GM23338 (cell line): ENCODE results near the gene OLFM1. TPM values are rescaled to one million over a fixed set of nuclear protein-coding genes. Genes with fewer than 3 reads are reported as not detected.

Experiments used
- ATAC-seq: fragments of 200-7000 bp; cut with Tn5 transposase; 3 replicates; pipeline ENCODE4 v1.9.1; 2020
- DNase-seq: peaks from one replicate; pipeline ENCODE4 v3.0.0-alpha.2; 2015; ENCODE audit warnings: low spot score
- H2AFZ ChIP-seq: fragments of 200-600 bp; sonication (generic); 2 replicates; pipeline ENCODE4 v1.8.0; 2016; ENCODE audit warnings: antibody characterized with exemption, mild to moderate bottlenecking, moderate library complexity
- H3F3A ChIP-seq: fragments of 200-600 bp; sonication (generic); replicated peaks from 2 replicates; pipeline ENCODE4 v1.8.0; 2017; ENCODE audit warnings: antibody characterized with exemption, mixed run types, low read depth
- H3K27ac ChIP-seq: fragments of 200-600 bp; sonication (generic); 2 replicates; pipeline ENCODE4 v1.6.1; 2016; ENCODE audit warnings: low read depth
- H3K27me3 ChIP-seq: fragments of 200-600 bp; sonication (generic); 2 replicates; pipeline ENCODE4 v1.8.0; 2016; ENCODE audit warnings: mild to moderate bottlenecking, mixed run types, moderate library complexity; ENCODE audit not compliant: insufficient read depth
- H3K36me3 ChIP-seq: fragments of 200-600 bp; sonication (generic); 2 replicates; pipeline ENCODE4 v1.8.0; 2016; ENCODE audit warnings: mild to moderate bottlenecking; ENCODE audit not compliant: insufficient read depth
- H3K4me1 ChIP-seq: fragments of 200-600 bp; sonication (generic); 2 replicates; pipeline ENCODE4 v1.8.0; 2016; ENCODE audit warnings: mild to moderate bottlenecking, moderate library complexity; ENCODE audit not compliant: insufficient read depth
- H3K4me2 ChIP-seq: fragments of 200-600 bp; sonication (generic); 2 replicates; pipeline ENCODE4 v1.7.1; 2017; ENCODE audit warnings: mixed run types
- H3K4me3 ChIP-seq: fragments of 200-600 bp; sonication (generic); 2 replicates; pipeline ENCODE4 v1.6.1; 2016; ENCODE audit warnings: mixed run types
- H3K79me2 ChIP-seq: fragments of 200-600 bp; sonication (generic); replicated peaks from 2 replicates; pipeline ENCODE4 v1.8.0; 2017; ENCODE audit warnings: mild to moderate bottlenecking; ENCODE audit not compliant: insufficient read depth
- H3K9me2 ChIP-seq: fragments of 200-600 bp; sonication (generic); 2 replicates; pipeline ENCODE4 v1.8.0; 2017; ENCODE audit not compliant: insufficient read depth
- H4K20me1 ChIP-seq: fragments of 200-600 bp; sonication (generic); replicated peaks from 2 replicates; pipeline ENCODE4 v1.8.0; 2017; ENCODE audit warnings: mild to moderate bottlenecking; ENCODE audit not compliant: insufficient read depth
- H3K27ac Mint-ChIP-seq: 2 replicates; pipeline ENCODE4 v1.8.0; 2020; ENCODE audit warnings: inconsistent platforms, mild to moderate bottlenecking, moderate library complexity, mixed read lengths
- H3K27me3 Mint-ChIP-seq: 3 replicates; pipeline ENCODE4 v1.8.0; 2022; ENCODE audit warnings: low read depth, mild to moderate bottlenecking, moderate library complexity, mixed read lengths, inconsistent platforms; ENCODE audit not compliant: insufficient read depth, poor library complexity
- H3K36me3 Mint-ChIP-seq: 3 replicates; pipeline ENCODE4 v1.8.0; 2021; ENCODE audit warnings: low read depth, mild to moderate bottlenecking, inconsistent platforms, moderate library complexity, mixed read lengths
- H3K4me1 Mint-ChIP-seq: 3 replicates; pipeline ENCODE4 v1.8.0; 2020; ENCODE audit warnings: mild to moderate bottlenecking, inconsistent platforms, mixed read lengths
- H3K4me3 Mint-ChIP-seq: 3 replicates; pipeline ENCODE4 v1.8.0; 2021; ENCODE audit warnings: moderate library complexity, mild to moderate bottlenecking, inconsistent platforms, mixed read lengths
- H3K9me3 Mint-ChIP-seq: 3 replicates; pipeline ENCODE4 v1.8.0; 2020; ENCODE audit warnings: moderate library complexity, mild to moderate bottlenecking, inconsistent platforms, mixed read lengths
- CTCF ChIP-seq, 2 experiments: fragments of 200-600 bp in 1 of 2; sonication (generic) in 1 of 2; conservative IDR thresholded peaks; 2 replicates each; pipeline versions ENCODE4 v1.5.1 to v1.6.1; 2016 to 2017; ENCODE audit warnings: antibody characterized with exemption in 2 of 2, low read depth in 2 of 2, mild to moderate bottlenecking in 2 of 2, moderate library complexity in 1 of 2
- EZH2 ChIP-seq: fragments of 200-600 bp; sonication (generic); IDR thresholded peaks from one replicate; pipeline ENCODE4 v1.8.0; 2017; ENCODE audit warnings: antibody characterized with exemption, mild to moderate bottlenecking, low read depth; ENCODE audit not compliant: unreplicated experiment
- EZH2phosphoT487 ChIP-seq: fragments of 200-600 bp; sonication (generic); IDR thresholded peaks from one replicate; pipeline ENCODE4 v1.8.1; 2018; ENCODE audit warnings: antibody characterized with exemption; ENCODE audit not compliant: unreplicated experiment
- REST ChIP-seq: IDR thresholded peaks from one replicate; pipeline ENCODE4 v1.6.1; 2018; ENCODE audit warnings: antibody characterized with exemption; ENCODE audit not compliant: unreplicated experiment
- ZNF114 ChIP-seq: fragments of 250-450 bp; sonication (Bioruptor Pico); IDR thresholded peaks from 2 replicates; pipeline ENCODE4 v1.5.0; 2020; ENCODE audit warnings: mild to moderate bottlenecking, moderate library complexity
- polyA plus RNA-seq: library from polyadenylated mRNA; unstranded; fragments of >200 nt; fragmentation: Nextera tagmentation; extraction: Ambion mirVana; gene quantifications from 2 replicates; pipeline ENCODE4 v1.2.1, GENCODE V29; 2016
- total RNA-seq: library from RNA; depleted of rRNA; stranded (reverse); fragments of >200 nt; shearing (Covaris generic); gene quantifications from 2 replicates; pipeline ENCODE4 v1.2.3, GENCODE V29; 2014
- TF ChIP-seq, protein P1 (sequence below): IDR thresholded peaks from 2 replicates; pipeline ENCODE4 v1.6.1; 2016; ENCODE audit warnings: antibody characterized with exemption
- TF ChIP-seq, protein P2 (sequence below): fragments of 250-450 bp; sonication (Bioruptor Pico); IDR thresholded peaks from 2 replicates; pipeline ENCODE4 v1.5.0; 2020; ENCODE audit warnings: mild to moderate bottlenecking, moderate library complexity

Gene OLFM1
- total and polyA plus RNA-seq, 2 experiments from 2014 or later: 20.6 to 40.1 TPM

- DNase-seq: no peak
- TF ChIP-seq EZH2 (no peak), REST (no peak), EZH2phosphoT487 (no peak), CTCF (conservative IDR thresholded peaks at IDR 0.05; ENCODE audit: low read depth in 2 of 2) (no peak), ZNF114 (no peak)
- TF ChIP-seq, protein P1, sequence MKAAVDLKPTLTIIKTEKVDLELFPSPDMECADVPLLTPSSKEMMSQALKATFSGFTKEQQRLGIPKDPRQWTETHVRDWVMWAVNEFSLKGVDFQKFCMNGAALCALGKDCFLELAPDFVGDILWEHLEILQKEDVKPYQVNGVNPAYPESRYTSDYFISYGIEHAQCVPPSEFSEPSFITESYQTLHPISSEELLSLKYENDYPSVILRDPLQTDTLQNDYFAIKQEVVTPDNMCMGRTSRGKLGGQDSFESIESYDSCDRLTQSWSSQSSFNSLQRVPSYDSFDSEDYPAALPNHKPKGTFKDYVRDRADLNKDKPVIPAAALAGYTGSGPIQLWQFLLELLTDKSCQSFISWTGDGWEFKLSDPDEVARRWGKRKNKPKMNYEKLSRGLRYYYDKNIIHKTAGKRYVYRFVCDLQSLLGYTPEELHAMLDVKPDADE: no peak
- TF ChIP-seq, protein P2, sequence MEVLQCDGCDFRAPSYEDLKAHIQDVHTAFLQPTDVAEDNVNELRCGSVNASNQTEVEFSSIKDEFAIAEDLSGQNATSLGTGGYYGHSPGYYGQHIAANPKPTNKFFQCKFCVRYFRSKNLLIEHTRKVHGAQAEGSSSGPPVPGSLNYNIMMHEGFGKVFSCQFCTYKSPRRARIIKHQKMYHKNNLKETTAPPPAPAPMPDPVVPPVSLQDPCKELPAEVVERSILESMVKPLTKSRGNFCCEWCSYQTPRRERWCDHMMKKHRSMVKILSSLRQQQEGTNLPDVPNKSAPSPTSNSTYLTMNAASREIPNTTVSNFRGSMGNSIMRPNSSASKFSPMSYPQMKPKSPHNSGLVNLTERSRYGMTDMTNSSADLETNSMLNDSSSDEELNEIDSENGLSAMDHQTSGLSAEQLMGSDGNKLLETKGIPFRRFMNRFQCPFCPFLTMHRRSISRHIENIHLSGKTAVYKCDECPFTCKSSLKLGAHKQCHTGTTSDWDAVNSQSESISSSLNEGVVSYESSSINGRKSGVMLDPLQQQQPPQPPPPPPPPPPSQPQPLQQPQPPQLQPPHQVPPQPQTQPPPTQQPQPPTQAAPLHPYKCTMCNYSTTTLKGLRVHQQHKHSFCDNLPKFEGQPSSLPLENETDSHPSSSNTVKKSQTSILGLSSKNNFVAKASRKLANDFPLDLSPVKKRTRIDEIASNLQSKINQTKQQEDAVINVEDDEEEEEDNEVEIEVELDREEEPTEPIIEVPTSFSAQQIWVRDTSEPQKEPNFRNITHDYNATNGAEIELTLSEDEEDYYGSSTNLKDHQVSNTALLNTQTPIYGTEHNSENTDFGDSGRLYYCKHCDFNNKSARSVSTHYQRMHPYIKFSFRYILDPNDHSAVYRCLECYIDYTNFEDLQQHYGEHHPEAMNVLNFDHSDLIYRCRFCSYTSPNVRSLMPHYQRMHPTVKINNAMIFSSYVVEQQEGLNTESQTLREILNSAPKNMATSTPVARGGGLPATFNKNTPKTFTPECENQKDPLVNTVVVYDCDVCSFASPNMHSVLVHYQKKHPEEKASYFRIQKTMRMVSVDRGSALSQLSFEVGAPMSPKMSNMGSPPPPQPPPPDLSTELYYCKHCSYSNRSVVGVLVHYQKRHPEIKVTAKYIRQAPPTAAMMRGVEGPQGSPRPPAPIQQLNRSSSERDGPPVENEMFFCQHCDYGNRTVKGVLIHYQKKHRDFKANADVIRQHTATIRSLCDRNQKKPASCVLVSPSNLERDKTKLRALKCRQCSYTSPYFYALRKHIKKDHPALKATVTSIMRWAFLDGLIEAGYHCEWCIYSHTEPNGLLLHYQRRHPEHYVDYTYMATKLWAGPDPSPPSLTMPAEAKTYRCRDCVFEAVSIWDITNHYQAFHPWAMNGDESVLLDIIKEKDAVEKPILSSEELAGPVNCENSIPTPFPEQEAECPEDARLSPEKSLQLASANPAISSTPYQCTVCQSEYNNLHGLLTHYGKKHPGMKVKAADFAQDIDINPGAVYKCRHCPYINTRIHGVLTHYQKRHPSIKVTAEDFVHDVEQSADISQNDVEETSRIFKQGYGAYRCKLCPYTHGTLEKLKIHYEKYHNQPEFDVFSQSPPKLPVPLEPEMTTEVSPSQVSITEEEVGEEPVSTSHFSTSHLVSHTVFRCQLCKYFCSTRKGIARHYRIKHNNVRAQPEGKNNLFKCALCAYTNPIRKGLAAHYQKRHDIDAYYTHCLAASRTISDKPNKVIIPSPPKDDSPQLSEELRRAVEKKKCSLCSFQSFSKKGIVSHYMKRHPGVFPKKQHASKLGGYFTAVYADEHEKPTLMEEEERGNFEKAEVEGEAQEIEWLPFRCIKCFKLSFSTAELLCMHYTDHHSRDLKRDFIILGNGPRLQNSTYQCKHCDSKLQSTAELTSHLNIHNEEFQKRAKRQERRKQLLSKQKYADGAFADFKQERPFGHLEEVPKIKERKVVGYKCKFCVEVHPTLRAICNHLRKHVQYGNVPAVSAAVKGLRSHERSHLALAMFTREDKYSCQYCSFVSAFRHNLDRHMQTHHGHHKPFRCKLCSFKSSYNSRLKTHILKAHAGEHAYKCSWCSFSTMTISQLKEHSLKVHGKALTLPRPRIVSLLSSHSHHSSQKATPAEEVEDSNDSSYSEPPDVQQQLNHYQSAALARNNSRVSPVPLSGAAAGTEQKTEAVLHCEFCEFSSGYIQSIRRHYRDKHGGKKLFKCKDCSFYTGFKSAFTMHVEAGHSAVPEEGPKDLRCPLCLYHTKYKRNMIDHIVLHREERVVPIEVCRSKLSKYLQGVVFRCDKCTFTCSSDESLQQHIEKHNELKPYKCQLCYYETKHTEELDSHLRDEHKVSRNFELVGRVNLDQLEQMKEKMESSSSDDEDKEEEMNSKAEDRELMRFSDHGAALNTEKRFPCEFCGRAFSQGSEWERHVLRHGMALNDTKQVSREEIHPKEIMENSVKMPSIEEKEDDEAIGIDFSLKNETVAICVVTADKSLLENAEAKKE (CRISPR knock-in tag): no peak
- no peaks in the 10 kb centered on the region for H3K9me2 ChIP-seq
- H3K36me3 ChIP-seq: no peaks in the 10 kb centered on the region
- H3K27me3 Mint-ChIP-seq: peaks cover 11% of the 10 kb centered on the region
- H3K4me1 ChIP-seq: peaks cover 4% of the 10 kb centered on the region; the same call in 1 of the 2 replicates
- no peak overlapping the region for H3K4me2 ChIP-seq
- no peaks in the 10 kb centered on the region for H3K9me3 Mint-ChIP-seq
- no peak overlapping the region for H2AFZ ChIP-seq
- H3K36me3 Mint-ChIP-seq: no peaks in the 10 kb centered on the region
- no peak overlapping the region for H3K27ac Mint-ChIP-seq
- H3K4me1 Mint-ChIP-seq: peaks cover 22% of the 10 kb centered on the region
- H3K27me3 ChIP-seq: peaks cover 2% of the 10 kb centered on the region; the same call in 1 of the 2 replicates
- H3K27ac ChIP-seq: no peak overlapping the region
- H3K79me2 ChIP-seq: no peaks in the 10 kb centered on the region
- H3K4me3 ChIP-seq: no peak overlapping the region
- no peak for ATAC-seq
- H4K20me1 ChIP-seq: peaks cover under 1% of the 10 kb centered on the region; the same call in 1 of the 2 replicates
- H3K4me3 Mint-ChIP-seq: no peak overlapping the region
- no peaks in the 10 kb centered on the region; the same call in 1 of the 2 replicates for H3F3A ChIP-seq
These were observed 5.7 kb upstream of the OLFM1 start for GRCh38 chr9:135081731-135082130.
